HG03432 (cell line): ENCODE data around the gene MAP3K10.
"Not testable (repeated sequence)": the region's sequence is repeated elsewhere in the genome, so short reads cannot be mapped to it uniquely, and the experiment has no call there.

Source experiments
- ATAC-seq: cut with Tn5 transposase; IDR thresholded peaks from one replicate; pipeline ENCODE4 v1.9.1; 2021; ENCODE audit warnings: mild to moderate bottlenecking, moderate library complexity; ENCODE audit not compliant: unreplicated experiment

MAP3K10 gene

DNA sequence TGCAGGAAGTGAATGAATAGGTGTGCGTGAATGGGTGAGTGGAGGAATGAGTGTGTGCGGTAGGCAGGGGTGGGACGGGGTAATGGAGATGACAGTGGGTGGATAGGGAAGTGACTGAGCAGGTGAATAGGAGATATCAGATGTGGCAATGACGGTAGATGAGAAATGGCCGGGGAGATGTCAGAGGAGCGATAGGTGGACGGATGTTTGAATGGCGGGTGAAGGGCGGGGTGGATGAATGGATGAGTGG is 25.5 kb downstream of the MAP3K10 start:
- no peak for ATAC-seq

DNA sequence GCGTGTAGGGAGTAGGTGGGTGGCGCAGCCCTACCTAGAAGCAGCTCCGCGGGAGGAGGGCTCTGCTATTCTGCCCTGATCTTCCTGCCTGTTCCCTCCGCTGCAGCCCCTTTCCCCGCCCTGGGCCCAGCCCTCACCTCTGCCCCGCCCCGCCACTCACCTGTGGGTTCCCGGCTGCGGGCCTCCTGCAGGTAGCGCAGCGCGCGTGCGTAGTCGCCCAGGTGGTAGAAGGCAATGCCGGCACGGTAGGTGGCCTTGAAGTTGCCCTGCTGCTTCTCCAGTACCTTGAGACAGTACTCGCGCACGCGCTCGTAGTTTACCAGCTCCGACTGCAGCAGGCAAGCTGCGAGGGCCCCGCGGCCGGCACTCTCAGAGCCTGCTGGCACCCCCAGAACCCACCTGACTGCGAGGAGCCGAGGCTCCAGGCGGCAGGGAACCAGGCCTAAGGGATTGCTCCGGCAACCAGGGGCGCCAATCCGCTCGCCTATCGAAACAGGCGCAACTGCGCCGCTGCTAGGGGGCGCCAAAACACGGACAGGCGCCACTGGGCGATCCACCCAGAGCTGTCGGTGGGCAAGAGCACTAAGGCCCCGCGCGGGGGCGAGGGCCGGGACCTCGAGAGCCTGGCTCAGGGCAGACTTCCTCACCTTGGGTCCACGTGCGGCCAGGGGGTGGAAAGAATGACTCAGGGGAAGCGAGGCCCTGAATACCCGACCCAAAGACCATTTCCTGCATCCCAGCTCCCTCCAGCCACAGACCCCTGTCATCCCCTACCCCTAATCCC is 26.0 kb downstream of the MAP3K10 start:
- ATAC-seq = no peak

DNA sequence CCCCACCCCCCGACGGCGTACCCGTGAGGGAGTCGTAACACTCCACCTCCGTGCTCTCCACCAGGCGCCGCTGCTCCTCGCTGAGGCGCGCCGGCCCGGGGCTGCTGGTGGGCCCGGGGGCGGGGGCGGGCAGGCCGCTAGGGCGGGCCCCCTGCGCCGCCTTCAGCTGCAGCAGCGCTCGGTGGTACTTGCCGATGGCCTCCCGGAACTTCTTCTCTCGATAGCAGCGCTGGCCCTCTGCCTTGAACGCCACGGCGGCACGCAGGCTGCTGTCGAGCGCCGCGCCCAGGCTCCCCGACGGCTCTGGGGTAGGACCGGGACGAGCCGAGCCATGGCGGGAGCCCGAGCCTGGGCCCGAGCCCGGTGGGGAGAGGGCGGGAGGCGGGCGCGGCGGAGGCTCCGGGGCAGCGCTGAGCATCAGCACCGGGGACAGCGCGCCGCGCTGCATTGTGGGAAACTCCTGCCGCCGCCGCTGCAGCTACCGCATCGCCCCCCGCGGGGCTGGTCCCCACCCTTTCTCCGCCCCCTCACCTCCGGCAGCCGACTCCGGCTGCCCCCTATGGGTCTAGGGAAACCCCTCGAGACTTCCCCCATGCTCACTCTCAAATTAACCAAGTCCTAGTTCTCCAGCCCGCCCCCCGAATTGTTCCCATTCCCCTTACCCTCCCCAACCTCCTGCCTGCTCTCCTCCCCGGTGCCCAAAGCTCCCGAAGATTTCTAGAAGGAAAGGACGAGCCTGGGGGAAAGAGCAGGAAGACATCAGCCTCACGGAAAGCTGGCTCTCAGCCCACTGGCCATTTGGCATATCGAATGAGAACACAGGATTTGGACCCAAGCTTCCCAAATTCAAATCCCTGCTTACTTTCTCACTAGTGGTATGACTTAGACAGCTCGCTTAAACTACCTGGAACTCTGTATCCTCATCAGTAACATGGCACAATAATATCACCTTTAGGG is 27.0 kb downstream of the MAP3K10 start, which contains the start of gene TTC9B:
TTC9B (minus strand) TSS at position 451 of the 957 bp plus-strand sequence; CDS start at position 448, 3 bp downstream.
- ATAC-seq = no peak

DNA sequence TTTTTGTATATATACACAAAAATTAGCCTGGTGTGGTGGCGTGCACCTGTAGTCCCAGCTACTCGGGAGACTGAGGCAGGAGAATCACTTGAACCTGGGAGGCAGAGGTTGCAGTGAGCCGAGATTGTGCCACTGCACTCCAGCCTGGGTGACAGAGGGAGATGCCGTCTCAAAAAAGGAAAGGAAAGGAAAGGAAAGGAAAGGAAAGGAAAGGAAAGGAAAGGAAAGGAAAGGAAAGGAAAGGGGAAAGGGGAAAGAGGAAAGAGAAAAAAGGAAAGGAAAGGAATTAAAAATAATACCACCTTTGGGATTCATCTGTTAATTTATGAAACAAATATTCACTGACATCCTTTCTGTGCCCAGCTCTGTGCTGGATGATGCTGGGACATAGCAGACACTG is 27.8 kb downstream of the MAP3K10 start:
- ATAC-seq = not testable (repeated sequence)

DNA sequence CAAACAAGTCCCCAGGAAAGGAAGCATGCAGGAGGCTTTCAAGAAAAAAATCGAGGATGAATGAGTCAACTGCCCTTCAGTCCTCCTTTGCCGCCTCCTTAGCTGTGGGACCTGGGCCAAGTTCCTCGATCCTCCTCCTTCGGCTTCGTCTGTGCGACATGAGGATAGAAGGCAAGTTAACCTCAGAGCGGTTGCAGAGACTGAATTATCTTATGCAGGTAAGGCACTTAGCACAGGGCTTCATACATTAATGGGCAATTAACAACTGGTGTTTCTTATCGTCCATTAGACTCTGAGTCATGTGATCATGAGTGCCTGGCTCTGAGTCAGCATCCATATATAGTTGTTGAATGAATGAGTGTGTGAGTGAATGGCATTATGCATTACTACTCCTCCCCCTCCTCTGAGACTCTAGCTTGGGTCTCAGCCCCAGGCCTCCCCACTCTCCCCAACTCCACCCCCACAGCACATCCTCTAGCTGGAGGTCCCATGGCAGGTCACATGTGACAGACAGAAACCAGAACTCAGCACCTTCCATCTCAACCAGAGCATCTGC is 28.6 kb downstream of the MAP3K10 start:
- ATAC-seq = no peak

DNA sequence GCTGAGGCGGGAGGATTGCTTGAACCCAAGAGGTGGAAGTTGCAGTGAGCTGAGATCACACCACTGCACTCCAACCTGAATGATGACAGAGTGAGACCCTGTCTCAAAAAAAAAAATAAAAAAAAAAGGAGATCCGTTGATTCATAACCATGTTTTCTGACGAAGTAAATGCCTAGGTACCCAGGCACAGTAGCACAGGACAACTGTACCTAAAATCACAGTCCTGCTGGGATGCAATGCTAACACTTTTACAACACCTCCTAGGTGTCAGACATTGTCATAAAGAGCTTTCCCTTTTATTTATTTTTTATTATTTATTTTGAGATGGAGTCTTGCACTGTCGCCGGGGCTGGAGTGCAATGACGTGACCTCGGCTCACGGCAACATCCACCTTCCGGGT is 29.4 kb downstream of the MAP3K10 start:
- ATAC-seq = no peak

DNA sequence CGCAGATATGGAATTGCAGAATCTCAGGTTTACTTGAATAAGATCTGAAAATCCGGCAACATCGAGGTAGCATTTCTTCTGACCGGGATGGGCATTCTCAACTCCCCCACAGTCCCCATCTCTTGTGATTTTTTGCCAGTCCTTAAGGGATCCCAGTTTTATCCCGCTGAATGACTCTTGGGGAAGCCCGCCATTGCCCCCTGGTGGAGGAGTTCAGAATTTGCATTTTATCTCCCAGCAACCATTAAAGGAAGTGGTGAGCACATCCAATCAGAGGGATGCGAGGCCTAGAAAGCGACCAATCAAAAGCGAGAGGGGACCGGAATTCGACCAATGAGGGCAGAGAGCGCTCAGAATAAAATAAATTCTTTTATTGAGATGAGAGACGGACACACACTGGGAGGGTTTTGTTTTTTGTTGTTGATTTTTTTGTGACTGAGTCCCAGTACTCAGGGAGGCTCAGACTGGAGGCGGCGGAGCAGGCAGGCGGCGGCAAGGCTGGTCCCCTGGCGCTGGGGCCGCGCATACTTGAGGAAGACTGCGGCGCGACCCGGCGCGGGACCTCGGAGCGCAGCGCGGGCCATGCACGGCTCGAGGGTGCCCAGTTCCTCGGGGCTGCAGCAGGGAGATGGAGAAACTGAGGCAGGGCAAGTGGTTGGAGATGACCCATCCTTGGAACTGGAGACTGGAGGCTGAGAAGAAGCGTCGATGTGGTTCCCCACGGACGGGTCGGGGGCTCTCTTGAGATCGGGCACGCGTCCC is 30.8 kb downstream of the MAP3K10 start:
- peak; percentile 40 for ATAC-seq

DNA sequence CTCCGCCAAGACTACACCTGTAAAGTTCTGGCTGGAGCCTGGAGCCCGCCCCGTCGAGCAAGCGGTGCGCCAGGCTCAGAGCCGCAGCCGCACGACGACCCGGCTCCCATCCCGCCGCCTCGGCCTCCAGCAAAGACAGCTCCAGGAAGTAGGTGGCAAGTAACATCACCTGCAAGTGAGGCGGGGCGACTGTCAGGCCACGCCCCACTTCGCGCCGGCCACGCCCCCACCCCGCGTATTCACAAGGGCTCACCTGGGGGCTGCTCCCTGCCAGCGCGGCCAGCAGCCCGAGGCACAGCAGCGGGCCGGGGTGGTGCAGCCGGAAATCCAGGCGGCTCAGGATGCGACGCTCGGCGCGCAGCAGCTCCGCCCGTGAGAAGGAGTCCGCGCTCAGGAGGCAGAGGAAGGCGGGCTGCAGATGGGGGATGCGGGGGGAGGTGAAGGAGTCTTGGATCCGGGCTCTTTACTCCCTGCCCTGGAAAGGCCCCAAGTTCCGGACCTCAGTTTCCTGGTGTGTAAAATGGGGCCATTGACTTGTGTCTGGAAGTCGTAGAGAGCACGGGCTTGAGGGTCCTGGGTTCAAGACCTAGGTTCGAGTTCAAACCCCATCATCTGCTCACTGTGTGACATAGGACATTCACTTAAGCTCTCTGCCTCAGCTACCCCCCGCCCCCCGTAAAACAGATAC is 32.1 kb downstream of the MAP3K10 start:
- no peak for ATAC-seq

DNA sequence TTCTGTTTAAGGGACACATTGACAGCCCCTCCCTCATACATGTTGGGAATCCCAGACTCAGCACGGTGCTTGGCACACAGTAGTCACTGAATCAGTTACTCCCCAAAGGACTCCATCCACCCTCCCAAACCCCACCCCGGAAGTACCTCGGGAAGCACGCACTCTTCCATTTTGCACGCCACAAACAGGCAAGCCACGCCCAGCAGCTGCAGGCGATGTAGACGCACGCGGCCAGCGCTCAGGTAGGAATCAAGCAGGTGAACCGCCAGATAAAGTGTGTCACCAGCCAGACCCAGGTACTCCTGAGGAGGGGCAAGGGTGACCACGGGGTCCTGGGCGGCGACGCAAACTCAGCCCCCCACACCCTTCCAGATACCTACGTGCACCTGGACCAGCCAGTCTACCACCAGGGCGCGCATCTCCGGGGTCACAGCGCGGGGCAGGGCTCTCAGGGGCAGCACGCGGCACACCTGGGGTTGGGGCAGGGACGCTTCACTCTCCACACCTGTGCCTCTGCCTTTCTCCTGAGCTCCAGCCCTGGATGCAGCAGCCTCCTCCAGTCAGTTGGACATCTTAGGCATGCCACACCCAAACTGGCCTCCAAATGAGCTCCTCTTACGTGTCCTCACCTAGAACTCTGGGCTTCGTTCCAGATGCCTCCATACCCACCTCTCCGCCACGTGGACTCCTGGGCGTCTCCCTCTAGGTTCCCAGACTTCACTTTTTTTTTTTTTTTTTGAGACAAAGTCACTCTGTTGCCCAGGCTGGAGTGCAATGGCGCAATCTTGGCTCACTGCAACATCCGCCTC is 33.3 kb downstream of the MAP3K10 start:
- no peak for ATAC-seq

DNA sequence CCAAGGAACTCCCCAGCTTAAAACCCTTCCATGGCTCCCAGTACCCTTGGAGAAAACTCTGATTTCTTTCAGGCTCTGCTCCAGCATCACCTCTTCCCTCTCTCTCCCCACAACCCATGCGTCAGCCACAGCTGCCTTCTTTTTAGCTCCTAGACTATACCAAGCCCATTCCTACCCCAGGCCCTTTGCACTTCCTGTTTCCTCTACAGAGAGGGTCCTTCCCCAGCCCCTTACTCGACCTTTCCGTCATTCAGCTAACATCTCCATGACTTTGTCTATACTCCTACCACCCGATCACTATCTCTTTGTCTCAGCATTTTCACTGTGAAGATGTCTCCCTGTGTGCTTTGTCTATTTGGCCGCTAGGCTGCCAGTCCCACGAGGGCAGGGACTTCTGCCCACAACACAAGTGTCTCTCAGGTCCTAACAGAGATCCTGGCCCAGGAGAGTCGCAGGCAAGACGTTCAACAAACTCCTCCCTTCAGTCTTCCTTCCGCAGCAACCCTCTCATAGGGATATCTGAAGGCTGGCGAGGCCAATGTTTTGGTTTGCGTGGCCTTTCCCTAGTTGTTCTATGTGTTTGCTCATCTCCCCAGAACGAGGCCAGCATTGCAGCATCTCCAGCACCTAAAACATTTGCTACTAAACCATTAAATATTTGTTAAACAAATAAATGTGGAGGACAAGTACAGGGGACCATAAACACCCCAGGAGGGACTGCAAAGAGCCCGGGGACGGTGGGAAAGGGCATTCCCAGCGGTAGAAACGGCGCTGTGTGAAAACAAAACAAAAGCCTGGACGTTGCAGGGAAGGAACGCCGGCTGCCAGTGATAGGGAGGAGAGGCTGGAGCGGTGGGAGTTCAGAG is 34.4 kb downstream of the MAP3K10 start:
- no peak for ATAC-seq

DNA sequence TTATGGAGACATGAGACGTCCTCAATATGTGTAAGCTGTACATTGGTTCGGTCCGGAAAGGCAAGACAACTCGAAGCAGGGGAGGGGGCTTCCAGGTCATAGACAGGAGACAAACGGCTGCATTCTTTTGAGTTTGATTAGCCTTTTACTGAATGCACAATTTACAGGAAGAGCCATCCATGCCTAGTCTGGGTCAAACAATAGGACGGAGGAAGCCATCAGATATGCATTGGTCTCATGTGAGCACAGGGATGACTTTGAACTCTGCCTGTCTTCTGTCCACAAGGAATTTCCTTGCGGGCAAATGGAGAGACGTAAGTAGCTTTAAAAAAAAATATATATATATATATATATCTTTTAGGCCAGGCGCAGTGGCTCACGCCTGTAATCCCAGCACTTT is 37.1 kb downstream of the MAP3K10 start:
- no peak for ATAC-seq

DNA sequence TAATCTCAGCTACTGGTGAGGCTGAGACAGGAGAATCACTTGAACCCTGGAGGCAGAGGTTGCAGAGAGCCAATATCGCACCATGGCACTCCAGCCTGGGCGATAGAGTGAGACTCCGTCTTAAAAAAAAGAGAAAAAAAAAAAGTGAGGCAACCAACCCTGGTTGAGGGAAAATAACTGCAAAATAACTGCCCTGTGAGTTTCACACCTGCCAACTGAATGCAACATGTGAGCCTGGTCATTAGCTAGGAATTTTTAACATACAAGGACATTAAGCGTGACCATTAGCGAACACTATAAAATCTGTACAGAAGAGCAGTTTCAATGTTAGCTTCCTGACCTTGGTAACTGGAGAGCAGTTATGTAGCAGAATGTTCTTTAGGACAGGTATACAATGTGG is 37.6 kb downstream of the MAP3K10 start:
- no peak for ATAC-seq

DNA sequence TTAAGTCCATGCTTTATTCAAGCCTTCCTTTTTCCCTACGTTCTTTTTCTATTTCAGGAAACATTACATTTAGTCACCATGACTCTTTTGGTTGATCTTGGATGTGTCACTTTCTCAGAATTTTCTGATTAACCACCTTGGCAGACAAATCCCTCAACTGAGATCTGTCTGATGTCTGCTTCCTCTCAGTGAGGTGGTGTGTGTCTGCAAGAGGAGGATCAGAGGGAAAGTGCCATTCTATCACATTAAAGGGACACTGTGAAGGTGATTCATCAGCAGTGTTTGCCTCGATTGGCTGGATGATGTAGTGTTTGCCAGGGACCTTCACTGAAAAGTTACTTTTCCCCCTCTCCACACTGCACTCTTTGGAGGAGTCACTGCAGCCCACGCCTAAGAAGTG is 38.3 kb downstream of the MAP3K10 start:
- no peak for ATAC-seq

DNA sequence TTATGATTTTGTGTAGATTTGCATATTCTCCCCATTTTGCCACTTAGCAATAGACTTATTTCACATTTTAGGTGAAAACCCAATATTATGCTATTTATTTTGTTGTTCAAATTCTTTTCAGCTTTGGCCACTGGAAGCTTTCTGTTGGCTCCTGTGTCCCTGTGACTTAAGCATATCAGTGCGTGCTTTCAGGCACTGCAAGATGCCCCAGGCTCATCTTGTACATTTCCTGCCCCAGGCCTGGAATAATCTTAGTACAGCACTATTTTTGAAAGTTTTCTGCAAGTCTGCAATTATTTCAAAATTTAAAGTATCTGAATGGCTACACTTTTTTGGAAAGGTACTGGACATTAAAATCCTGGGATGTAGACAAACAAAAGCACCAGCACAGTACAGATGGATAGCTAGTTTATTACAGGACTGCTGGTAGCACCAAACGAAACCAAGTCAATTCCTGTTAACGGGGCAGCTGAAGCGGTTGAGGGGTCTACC is 38.7 kb downstream of the MAP3K10 start:
- no peak for ATAC-seq

DNA sequence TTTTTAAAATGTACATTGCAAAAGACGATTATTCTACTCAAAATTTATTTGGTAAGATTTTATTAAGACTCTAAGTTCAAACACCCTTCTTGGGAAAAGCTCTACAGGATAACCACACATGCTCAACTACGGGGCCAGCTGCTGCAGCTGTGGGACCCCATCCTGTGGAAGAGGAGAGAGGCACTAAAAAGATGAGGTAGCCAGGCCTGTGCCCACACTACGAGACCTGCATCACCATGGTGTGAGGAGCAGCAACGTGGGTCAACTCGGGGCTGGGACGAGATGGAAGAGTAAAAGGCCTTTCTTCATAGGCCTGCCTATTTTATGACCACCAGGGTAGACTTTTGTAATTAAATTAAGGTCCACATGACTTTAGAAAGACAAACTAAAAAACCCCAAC is 39.8 kb downstream of the MAP3K10 start:
- no peak for ATAC-seq

DNA sequence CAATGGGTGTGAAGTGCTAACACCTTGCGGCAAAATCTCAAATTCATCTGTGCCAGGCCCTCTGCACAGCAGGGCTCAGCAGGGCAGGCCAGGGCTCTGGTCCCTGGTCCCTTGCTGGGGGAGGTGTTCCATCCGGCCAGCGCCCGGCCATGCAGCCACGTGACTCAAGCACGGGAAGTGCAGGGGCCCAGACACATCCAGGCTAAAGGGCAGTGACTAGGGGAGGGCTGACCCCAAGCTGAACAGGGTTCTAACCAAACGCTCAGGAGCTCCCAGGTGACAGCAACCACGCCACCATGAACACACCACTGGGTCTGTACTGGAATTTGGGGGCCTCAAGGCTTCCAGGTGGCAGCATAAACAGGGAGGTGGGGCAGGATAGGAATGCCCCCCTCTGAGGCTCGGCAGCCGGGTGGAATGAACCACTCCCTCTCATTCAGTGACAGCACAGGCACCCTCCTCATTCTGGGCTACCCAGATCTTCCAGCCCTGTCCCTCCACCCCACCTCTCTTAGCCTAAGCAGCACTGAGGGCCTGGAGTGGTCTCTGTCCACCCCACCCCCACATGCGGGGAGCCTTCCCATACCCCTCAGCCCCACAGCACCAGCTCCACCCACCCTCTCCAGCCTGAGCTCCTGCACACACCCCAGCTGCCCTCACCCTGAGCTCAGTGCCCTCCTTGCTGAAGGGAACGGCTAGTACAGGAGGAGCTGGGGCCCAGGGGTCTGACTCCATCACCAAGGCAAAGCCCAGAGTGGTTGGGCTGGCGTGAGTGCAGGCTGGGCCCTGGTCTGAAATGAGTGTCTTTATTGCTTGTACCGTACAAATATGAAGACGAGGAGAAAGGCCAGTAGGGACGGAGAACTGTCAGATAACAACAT is 40.6 kb downstream of the MAP3K10 start:
- ATAC-seq = no peak

DNA sequence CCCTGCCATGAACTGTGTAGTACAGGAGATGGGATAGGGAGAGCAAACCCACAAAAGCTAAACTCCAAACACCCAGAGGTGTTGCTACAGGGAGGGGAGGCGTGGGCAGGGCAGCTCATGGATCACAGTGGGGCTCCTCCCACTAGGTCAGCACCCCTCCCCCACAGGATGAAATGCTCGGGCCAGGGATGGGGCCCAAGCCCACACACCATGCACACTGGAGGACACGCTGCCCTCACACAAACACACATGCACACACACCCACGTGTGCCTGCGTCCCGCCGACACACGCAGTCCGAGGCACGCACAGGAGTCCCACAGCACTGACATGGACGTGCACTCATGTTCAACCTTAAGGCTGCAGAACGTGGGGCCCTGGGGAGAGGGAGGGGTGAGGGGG is 41.3 kb downstream of the MAP3K10 start:
- no peak for ATAC-seq
